ENCODE measurements around the gene FOXJ3. TPM values are rescaled to one million over a fixed set of nuclear protein-coding genes. Genes with fewer than 3 reads are reported as not detected.

Gene FOXJ3
- total and polyA plus RNA-seq, 2 of the 4 experiments (the other 2 are of a cell fraction) = 16.7 to 30.5 TPM

DNA sequence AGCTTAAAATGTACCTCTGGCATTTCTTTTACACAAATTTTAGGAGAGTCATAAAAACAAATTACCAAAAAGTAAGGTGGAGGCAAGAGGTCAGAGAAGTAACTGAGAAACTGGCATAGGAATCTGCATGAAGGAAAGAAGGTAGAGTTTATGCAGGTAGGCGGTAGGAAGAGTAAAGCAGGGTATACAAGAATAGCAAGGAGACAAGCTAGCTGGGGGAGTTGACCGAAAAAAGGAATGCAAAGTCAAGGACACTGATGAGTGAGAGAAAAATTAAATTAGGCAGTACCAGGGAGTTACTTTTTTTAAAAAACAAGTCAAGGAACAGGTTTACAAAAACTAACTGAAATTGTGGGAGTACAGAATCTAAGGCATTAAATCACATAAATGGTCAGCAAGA, 56.0 kb downstream of the FOXJ3 start:
- no peak for DNase-seq
- H3K27me3 ChIP-seq (ENCODE audit: control insufficient read depth, insufficient read depth, low read length) = no peaks in the 10 kb centered on the region
- ChIA-PET CTCF (no interaction called here), POLR2A (ENCODE audit: unreplicated experiment) (interaction anchor here (0.6 kb wide), 1 partner anchor 1569 kb away, joined by 3 read pairs; no protein-coding TSS in a partner anchor)
- H2BK20ac ChIP-seq (ENCODE audit: low read depth, low read length) = no peak overlapping the region
- no TSS peak for BruUV-seq (replicated peaks)
- H4K8ac ChIP-seq (ENCODE audit: low read depth in 2 of 2, low read length in 2 of 2) = no peak overlapping the region
- no peak overlapping the region for H4K5ac ChIP-seq (ENCODE audit: low read depth, low read length)
- peaks cover 12% of the 10 kb centered on the region for H3K9me1 ChIP-seq (ENCODE audit: insufficient read depth, low read length)
- dilution Hi-C loops (cut with HindIII; ENCODE audit: low sequenced_read_pairs, unreplicated experiment) = no loop called here
- H3K4me2 ChIP-seq (ENCODE audit: low read depth, low read length) = no peak overlapping the region; the same call in 1 of the 2 replicates
- H3K4me3 ChIP-seq (ENCODE audit: insufficient read depth, low read depth, low read length) = no peak overlapping the region
- H3K9me3 ChIP-seq (ENCODE audit: control insufficient read depth, insufficient read depth, low read length) = no peaks in the 10 kb centered on the region
- H3K4ac ChIP-seq (ENCODE audit: low read depth, low read length) = no peak overlapping the region
- in situ Hi-C loops (cut with MboI; ENCODE audit: low sequenced_read_pairs) = no loop called here
- no peak overlapping the region for H2AK5ac ChIP-seq (ENCODE audit: low read depth, low read length)
- H2AFZ ChIP-seq (replicated peaks; ENCODE audit: low read length, poor library complexity) = no peak overlapping the region
- H3K79me1 ChIP-seq (ENCODE audit: low read depth in 1 of 2, low read length in 2 of 2) = peaks cover 31 to 64% of the 10 kb centered on the region in 2 experiments
- 100% methylated on average over 1 of the region's 2 CpGs; no CpG with 5 or more reads in 1 of the 2 experiments for WGBS, 2 experiments (ENCODE audit: extremely low coverage in 2 of 2, insufficient read length in 1 of 2)
- H4K20me1 ChIP-seq (ENCODE audit: insufficient read depth, low read length) = peaks cover 34% of the 10 kb centered on the region
- TF ChIP-seq MXI1 (IDR thresholded peaks at IDR 0.05; ENCODE audit: borderline replicate concordance, low read depth, low read length) (no peak), MAZ (IDR thresholded peaks at IDR 0.05; ENCODE audit: borderline replicate concordance, low read depth, low read length) (no peak), RAD21 (IDR thresholded peaks at IDR 0.05; ENCODE audit: low read length) (no peak), RFX5 (IDR thresholded peaks at IDR 0.05; ENCODE audit: low read depth, low read length) (no peak), BHLHE40 (IDR thresholded peaks at IDR 0.05; ENCODE audit: low read depth, low read length) (no peak), NFE2L2 (IDR thresholded peaks at IDR 0.05; ENCODE audit: low read depth, low read length) (no peak), POLR2A (IDR thresholded peaks at IDR 0.05; ENCODE audit: low read depth, low read length) (no peak), SMC3 (IDR thresholded peaks at IDR 0.05; ENCODE audit: low read depth, low read length) (no peak), RCOR1 (IDR thresholded peaks at IDR 0.05; ENCODE audit: insufficient replicate concordance, low read length) (no peak), FOS (IDR thresholded peaks at IDR 0.05; ENCODE audit: low read depth, low read length) (no peak), MAFK (IDR thresholded peaks at IDR 0.05; ENCODE audit: low read depth, low read length) (no peak), CEBPB (IDR thresholded peaks at IDR 0.05; ENCODE audit: low read depth, low read length) (no peak), CHD1 (IDR thresholded peaks at IDR 0.05; ENCODE audit: low read depth, low read length) (no peak)
- TF ChIP-seq, protein P1, sequence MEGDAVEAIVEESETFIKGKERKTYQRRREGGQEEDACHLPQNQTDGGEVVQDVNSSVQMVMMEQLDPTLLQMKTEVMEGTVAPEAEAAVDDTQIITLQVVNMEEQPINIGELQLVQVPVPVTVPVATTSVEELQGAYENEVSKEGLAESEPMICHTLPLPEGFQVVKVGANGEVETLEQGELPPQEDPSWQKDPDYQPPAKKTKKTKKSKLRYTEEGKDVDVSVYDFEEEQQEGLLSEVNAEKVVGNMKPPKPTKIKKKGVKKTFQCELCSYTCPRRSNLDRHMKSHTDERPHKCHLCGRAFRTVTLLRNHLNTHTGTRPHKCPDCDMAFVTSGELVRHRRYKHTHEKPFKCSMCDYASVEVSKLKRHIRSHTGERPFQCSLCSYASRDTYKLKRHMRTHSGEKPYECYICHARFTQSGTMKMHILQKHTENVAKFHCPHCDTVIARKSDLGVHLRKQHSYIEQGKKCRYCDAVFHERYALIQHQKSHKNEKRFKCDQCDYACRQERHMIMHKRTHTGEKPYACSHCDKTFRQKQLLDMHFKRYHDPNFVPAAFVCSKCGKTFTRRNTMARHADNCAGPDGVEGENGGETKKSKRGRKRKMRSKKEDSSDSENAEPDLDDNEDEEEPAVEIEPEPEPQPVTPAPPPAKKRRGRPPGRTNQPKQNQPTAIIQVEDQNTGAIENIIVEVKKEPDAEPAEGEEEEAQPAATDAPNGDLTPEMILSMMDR (conservative IDR thresholded peaks at IDR 0.05; ENCODE audit: low read depth, low read length) = no peak
- TF ChIP-seq, protein P2, sequence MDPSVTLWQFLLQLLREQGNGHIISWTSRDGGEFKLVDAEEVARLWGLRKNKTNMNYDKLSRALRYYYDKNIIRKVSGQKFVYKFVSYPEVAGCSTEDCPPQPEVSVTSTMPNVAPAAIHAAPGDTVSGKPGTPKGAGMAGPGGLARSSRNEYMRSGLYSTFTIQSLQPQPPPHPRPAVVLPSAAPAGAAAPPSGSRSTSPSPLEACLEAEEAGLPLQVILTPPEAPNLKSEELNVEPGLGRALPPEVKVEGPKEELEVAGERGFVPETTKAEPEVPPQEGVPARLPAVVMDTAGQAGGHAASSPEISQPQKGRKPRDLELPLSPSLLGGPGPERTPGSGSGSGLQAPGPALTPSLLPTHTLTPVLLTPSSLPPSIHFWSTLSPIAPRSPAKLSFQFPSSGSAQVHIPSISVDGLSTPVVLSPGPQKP (IDR thresholded peaks at IDR 0.05; ENCODE audit: borderline replicate concordance, low read depth, low read length) = no peak
- TF ChIP-seq, protein P3, sequence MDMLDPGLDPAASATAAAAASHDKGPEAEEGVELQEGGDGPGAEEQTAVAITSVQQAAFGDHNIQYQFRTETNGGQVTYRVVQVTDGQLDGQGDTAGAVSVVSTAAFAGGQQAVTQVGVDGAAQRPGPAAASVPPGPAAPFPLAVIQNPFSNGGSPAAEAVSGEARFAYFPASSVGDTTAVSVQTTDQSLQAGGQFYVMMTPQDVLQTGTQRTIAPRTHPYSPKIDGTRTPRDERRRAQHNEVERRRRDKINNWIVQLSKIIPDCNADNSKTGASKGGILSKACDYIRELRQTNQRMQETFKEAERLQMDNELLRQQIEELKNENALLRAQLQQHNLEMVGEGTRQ (IDR thresholded peaks at IDR 0.05; ENCODE audit: low read depth, low read length) = no peak
- H2BK120ac ChIP-seq (ENCODE audit: low read depth, low read length) = no peak overlapping the region
- peak; percentile 8; the same call in 1 of the 2 replicates for ATAC-seq (ENCODE audit: low read depth)
- H4K91ac ChIP-seq (ENCODE audit: insufficient read depth, low read depth, low read length) = no peak overlapping the region
- intact Hi-C loops (cut with micrococcal nuclease) = no loop called here
- H3K36me3 ChIP-seq (ENCODE audit: control insufficient read depth, insufficient read depth, low read length) = peaks cover 2% of the 10 kb centered on the region; the same call in 1 of the 2 replicates
- H2AK9ac ChIP-seq (replicated peaks; ENCODE audit: low read depth, low read length, poor library complexity) = no peak overlapping the region
- H3K23ac ChIP-seq (ENCODE audit: low read depth, low read length) = no peak overlapping the region
- H2BK5ac ChIP-seq (ENCODE audit: low read depth, low read length, poor library complexity, severe bottlenecking) = no peak overlapping the region
- H3K14ac ChIP-seq (replicated peaks; ENCODE audit: low read depth, low read length) = no peak overlapping the region
- peaks cover 14% of the 10 kb centered on the region for H3K4me1 ChIP-seq (ENCODE audit: control insufficient read depth, insufficient read depth, low read length)
- no peak overlapping the region for H3K27ac ChIP-seq (ENCODE audit: insufficient read depth, low read length)
- no peak overlapping the region for H3K56ac ChIP-seq (ENCODE audit: extremely low read depth, insufficient read depth, low read length)
- H2BK15ac ChIP-seq (ENCODE audit: low read depth, low read length) = no peak overlapping the region
- H3K9ac ChIP-seq (ENCODE audit: low read depth, low read length) = no peak overlapping the region
- H3K18ac ChIP-seq (ENCODE audit: low read depth, low read length) = no peak overlapping the region

Measured in IMR-90 (cell line).